GM23248 (cell line): ENCODE results near the gene SYK.

Experiments used
- EZH2 ChIP-seq: fragments of 200-600 bp; sonication (generic); IDR thresholded peaks from 2 replicates; pipeline ENCODE4 v1.6.1; 2018; ENCODE audit warnings: antibody characterized with exemption, mild to moderate bottlenecking; ENCODE audit not compliant: insufficient read depth, poor library complexity, severe bottlenecking
- EZH2phosphoT487 ChIP-seq: fragments of 200-600 bp; sonication (generic); IDR thresholded peaks from 2 replicates; pipeline ENCODE4 v1.6.1; 2018; ENCODE audit warnings: antibody characterized with exemption, moderate library complexity, mild to moderate bottlenecking, low read depth; ENCODE audit not compliant: insufficient read depth

- no peak for TF ChIP-seq EZH2
- TF ChIP-seq EZH2phosphoT487 = no peak
These were observed 94.2 kb downstream of the SYK start for GRCh38 chr9:90895786-90896185.
